ENCODE data around the gene C19orf81.
"Not testable (repeated sequence)": the region's sequence is repeated elsewhere in the genome, so short reads cannot be mapped to it uniquely, and the experiment has no call there.

C19orf81 gene

GRCh38 chr19:50649433-50650391 lies at the start of gene C19orf81:
C19orf81 (plus strand) TSS chr19:50649445; CDS start chr19:50649445, 0 bp downstream.
- DNase-seq: peak; percentile 77

DNA sequence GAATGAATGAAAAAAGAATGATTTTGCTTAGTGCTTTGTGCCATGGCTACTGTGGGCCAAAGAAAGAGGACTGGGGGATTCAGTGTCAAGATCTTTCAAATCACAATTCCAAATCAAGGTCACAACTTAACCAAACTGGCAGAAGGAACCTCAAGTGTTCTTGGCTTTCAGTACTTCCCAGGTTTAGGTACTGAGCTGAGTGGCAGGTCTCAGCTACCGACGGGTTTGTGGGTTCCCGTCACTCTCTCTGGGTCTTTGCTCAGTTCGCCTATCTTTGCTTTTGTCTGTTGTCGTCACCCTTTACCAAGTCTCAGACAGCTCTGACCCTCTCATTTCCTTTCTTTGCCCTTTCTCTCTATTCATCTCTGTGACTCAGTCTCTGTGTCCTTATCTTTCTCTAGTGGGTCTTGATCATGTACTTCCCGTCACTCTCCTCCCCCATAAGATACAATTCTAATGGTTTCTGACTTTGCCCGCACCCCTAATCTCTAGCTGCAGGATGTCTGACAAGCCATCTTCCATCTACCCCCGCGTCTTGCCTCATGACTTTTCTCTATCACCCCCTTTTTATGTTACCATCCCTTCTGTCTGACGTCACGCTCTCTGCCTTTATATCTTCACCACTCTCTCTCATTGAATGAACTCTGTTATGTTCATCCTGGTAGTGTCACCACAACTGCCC lies 47.7 kb upstream of the C19orf81 start:
- no peak for DNase-seq

DNA sequence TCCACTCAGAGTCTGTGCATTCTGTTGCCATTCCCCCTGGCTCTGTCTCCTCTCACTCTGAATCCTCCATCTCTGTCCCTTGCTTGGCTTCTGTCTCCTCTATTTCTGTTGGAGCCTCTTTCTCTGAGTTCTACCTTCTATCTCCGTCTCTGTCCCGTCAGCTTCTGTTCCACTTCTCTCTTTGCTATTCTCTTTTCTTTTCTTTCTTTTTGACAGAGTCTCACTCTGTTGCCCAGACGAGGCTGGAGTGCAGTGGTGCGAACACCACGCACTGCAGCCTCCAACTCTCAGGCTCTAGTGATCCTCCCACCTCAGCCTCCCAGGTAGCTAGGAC lies 47.2 kb upstream of the C19orf81 start:
- DNase-seq: no peak

GRCh38 chr19:50602496-50602895 lies 46.7 kb upstream of the C19orf81 start:
- DNase-seq: no peak

- no peak for DNase-seq
Measured at GRCh38 chr19:50602935-50603334, 46.3 kb upstream of the C19orf81 start.

DNA sequence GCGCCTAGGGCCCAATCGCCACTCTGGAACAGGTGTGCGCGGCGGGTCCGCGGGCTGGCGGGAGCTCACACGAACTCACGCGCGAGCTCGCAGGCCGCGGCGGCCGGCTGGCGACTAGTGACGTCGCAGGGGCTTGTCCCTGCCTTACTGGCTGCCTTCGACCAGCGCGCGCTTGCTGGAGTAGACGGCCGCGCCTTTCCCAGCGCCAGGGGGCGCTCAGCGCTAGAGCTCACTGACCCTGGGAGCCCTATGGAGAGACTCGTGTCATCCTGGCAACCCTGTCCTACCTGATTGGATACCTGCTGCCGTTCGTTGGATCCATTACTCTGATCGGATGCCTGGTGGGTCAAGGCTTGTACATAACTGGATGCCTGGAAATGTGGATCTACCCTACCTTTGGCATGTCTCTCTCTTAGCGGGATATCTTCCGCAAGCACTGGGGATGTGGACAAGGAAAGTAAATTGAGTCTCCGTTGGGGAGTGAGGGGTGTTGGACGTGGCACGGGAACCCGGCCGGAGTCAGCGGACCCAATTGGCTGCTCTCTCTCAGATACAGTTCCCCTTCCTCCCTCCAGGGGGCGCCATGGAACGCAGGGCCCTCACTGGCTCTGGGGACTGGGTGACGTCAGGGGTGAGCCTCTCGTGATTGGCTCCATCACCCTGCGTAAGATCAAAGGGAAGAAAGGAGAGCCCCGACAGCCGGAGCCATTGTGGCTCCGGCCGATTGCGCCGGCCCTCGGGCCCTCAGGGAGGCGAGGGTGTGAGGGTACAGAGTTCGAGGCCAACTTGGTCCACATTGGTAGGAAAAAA lies 44.8 kb upstream of the C19orf81 start:
- DNase-seq: not testable (repeated sequence)

- peak; percentile 37 for DNase-seq
Measured at GRCh38 chr19:50606059-50606836, 43.0 kb upstream of the C19orf81 start.

- no peak for DNase-seq
Measured at GRCh38 chr19:50607388-50607787, 41.9 kb upstream of the C19orf81 start.

DNA sequence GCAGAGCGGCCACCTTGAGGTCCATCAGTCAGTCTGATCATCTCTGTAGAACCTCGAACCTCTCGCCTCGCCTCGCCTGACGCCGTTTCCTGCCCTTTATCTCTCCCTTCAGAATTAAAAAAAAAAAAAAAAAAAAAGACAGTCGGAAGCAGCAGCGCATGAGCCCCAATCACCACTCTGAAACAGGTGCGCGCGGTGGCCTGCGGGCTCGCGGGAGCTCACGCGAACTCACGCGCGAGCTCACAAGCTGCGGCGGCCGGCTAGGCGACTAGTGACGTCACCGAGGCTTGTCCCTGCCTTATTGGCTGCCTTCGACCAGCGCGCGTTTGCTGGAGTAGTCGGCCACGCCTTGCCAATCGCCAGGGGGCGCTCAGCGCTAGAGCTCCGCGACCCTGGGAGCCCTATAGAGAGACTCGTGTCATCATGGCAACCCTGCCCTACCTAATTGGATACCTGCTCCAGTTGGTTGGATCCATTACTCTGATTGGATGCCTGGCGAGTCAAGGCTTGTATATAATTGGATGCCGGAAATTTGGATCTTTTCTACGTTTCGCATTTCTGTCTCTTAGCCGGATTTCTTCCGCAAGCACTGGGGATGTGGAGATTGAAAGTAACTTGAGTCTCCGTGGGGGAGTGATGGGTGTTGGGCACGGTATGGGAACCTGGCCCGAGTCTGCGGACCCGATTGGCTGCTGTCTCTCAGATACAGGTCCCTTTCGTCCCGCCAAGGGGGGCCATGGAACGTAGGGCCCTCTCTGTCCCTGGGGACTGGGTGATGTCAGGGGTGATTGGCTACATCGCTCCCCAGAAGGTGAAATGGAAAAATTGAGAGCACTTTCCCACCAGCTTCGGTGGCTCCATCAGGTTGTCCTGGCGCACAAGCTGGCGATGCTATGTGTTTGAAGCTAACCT lies 41.1 kb upstream of the C19orf81 start:
- peak; percentile 96 for DNase-seq

- not testable (repeated sequence) for DNase-seq
Measured at GRCh38 chr19:50612504-50613404, 36.5 kb upstream of the C19orf81 start.

GRCh38 chr19:50618379-50618778 lies 30.9 kb upstream of the C19orf81 start:
- DNase-seq: not testable (repeated sequence)

GRCh38 chr19:50619184-50619583 lies 30.1 kb upstream of the C19orf81 start:
- not testable (repeated sequence) for DNase-seq

GRCh38 chr19:50620394-50620906 lies 28.8 kb upstream of the C19orf81 start:
- DNase-seq: not testable (repeated sequence)

GRCh38 chr19:50624949-50625600 lies 24.2 kb upstream of the C19orf81 start:
- no peak for DNase-seq

DNA sequence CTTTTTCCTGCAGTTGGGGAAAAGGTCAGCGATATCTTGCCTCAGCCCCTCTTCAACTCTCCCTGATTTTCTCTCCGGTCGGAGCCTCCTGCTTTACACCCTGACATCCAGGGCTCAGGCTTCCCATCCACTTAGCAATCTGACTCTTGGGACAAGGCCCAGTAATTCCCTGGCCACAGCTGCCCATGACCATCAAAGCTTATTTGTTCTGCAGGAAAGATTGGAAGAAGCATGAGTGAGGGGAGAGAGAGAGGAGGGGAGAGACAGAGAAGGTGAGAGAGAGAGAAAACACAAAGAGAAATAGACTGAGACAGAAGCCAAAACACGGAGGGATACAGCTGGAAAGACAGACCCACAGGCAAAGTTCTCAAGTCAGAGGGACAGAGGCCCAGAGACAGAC lies 23.2 kb upstream of the C19orf81 start:
- DNase-seq: no peak

- DNase-seq: no peak
Measured at GRCh38 chr19:50626795-50627194, 22.4 kb upstream of the C19orf81 start.

DNA sequence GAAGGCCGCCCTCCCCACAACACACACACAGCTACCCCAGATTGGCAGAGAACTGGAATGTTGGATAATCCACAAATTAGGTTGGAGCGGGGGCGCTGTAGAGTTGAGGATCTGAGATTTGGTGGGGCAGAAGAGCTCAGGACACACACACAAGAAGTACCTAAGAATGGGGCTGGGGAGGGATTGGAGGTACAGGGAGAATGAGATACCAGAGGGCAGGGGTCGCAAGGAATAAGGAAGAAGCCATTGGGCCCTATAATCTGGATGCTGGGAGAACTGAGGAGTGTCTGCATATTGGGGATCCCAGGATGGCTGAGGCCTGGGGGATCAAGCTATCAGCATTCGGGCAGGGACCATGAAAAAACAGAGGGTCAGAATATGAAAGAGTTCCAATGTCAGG lies 21.1 kb upstream of the C19orf81 start:
- DNase-seq: no peak

- no peak for DNase-seq
Measured at GRCh38 chr19:50628551-50628950, 20.7 kb upstream of the C19orf81 start.

GRCh38 chr19:50629194-50629593 lies 20.1 kb upstream of the C19orf81 start:
- no peak for DNase-seq
